Measurements from ENCODE around the gene PFKP.

The PFKP gene

GRCh38 chr10:3159152-3159551 is 91.8 kb downstream of the PFKP start:
- Histone ChIP-seq H3K4me3 (ENCODE audit: low read length) (no peak overlapping the region), H3K27me3 (ENCODE audit: low read depth, low read length) (no peaks in the 10 kb centered on the region), H3K79me2 (ENCODE audit: low read length) (no peaks in the 10 kb centered on the region), H3K9ac (ENCODE audit: low read length) (no peak overlapping the region), H2AFZ (ENCODE audit: low read depth, low read length) (no peak overlapping the region), H3K4me2 (ENCODE audit: low read length) (no peak overlapping the region), H3K27ac (ENCODE audit: low read length) (no peak overlapping the region), H3K36me3 (replicated peaks; ENCODE audit: low read depth, low read length) (peaks cover 11% of the 10 kb centered on the region), H4K20me1 (ENCODE audit: insufficient read depth, low read length) (no peaks in the 10 kb centered on the region), H3K4me1 (ENCODE audit: low read length) (no peaks in the 10 kb centered on the region), H3K9me3 (ENCODE audit: insufficient read depth, low read length) (no peaks in the 10 kb centered on the region)
- TF ChIP-seq EZH2phosphoT487 (IDR thresholded peaks at IDR 0.05; ENCODE audit: low read depth) (no peak), CTCF (IDR thresholded peaks at IDR 0.05; ENCODE audit: low read depth, low read length) (no peak)

- H3K36me3 ChIP-seq (replicated peaks; ENCODE audit: low read depth, low read length) = peaks cover 14% of the 10 kb centered on the region
- TF ChIP-seq CTCF (IDR thresholded peaks at IDR 0.05; ENCODE audit: low read depth, low read length) (no peak), EZH2phosphoT487 (IDR thresholded peaks at IDR 0.05; ENCODE audit: low read depth) (no peak)
These were observed 95.2 kb downstream of the PFKP start for GRCh38 chr10:3162533-3162932.

DNA sequence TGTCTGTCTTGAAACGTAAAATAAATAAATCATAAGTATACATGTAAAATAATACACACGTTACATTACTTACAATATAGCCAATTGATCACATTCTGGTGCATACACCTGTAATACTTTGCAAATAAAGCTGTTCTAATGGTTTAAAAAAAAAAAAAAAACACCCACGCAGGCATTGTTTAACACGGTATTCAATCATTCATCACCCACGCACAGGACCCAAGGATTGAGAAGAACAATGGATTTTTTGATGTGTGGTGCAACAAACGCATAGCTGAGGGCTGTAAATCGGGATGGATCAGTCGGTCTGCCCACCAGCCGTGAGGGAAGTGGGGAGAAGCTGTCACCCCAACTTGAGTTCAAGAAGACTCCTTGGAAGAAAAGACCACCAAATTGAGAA is 96.5 kb downstream of the PFKP start:
- no peaks in the 10 kb centered on the region for H4K20me1 ChIP-seq (ENCODE audit: insufficient read depth, low read length)
- H2AFZ ChIP-seq (ENCODE audit: low read depth, low read length) = no peak overlapping the region
- no peak overlapping the region for H3K27ac ChIP-seq (ENCODE audit: low read length)
- TF ChIP-seq EZH2phosphoT487 (IDR thresholded peaks at IDR 0.05; ENCODE audit: low read depth) = no peak
- TF ChIP-seq CTCF (IDR thresholded peaks at IDR 0.05; ENCODE audit: low read depth, low read length) = no peak
- H3K27me3 ChIP-seq (ENCODE audit: low read depth, low read length) = no peaks in the 10 kb centered on the region
- no peak overlapping the region for H3K4me2 ChIP-seq (ENCODE audit: low read length)
- no peak overlapping the region for H3K9ac ChIP-seq (ENCODE audit: low read length)
- no peak overlapping the region for H3K4me3 ChIP-seq (ENCODE audit: low read length)
- H3K36me3 ChIP-seq (replicated peaks; ENCODE audit: low read depth, low read length) = peaks cover 14% of the 10 kb centered on the region
- H3K9me3 ChIP-seq (ENCODE audit: insufficient read depth, low read length) = no peaks in the 10 kb centered on the region
- no peaks in the 10 kb centered on the region for H3K4me1 ChIP-seq (ENCODE audit: low read length)
- no peaks in the 10 kb centered on the region for H3K79me2 ChIP-seq (ENCODE audit: low read length)

More at GRCh38 chr10:3162533-3162932, 95.2 kb downstream of the PFKP start:
- Histone ChIP-seq H3K27me3 (ENCODE audit: low read depth, low read length) (no peaks in the 10 kb centered on the region), H3K9ac (ENCODE audit: low read length) (no peak overlapping the region), H3K79me2 (ENCODE audit: low read length) (no peaks in the 10 kb centered on the region), H3K27ac (ENCODE audit: low read length) (no peak overlapping the region), H2AFZ (ENCODE audit: low read depth, low read length) (no peak overlapping the region), H3K4me1 (ENCODE audit: low read length) (no peaks in the 10 kb centered on the region), H4K20me1 (ENCODE audit: insufficient read depth, low read length) (no peaks in the 10 kb centered on the region), H3K4me2 (ENCODE audit: low read length) (no peak overlapping the region), H3K9me3 (ENCODE audit: insufficient read depth, low read length) (no peaks in the 10 kb centered on the region), H3K4me3 (ENCODE audit: low read length) (no peak overlapping the region)

DNA sequence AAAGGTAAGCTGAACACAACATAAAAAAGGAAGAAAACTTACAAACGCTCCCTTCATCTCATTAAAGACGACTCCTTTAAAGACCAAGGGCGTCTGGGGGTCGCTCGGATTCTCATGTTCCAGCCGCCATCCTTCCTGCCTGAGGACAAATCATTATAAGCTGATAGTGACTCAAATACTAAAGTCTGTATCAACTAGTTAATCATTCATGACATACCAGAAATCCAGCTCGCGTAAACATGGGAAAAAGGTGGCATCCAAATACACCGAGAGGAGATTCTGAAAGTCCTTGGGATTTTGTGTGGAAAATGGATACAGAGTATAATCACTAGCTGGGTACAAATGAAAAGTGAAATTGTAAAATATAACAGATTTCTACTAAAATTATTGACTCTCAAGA is 97.8 kb downstream of the PFKP start:
- Histone ChIP-seq H3K9ac (ENCODE audit: low read length) (no peak overlapping the region), H3K4me3 (ENCODE audit: low read length) (no peak overlapping the region), H3K36me3 (replicated peaks; ENCODE audit: low read depth, low read length) (peaks cover 25% of the 10 kb centered on the region), H3K27ac (ENCODE audit: low read length) (no peak overlapping the region), H3K4me1 (ENCODE audit: low read length) (no peaks in the 10 kb centered on the region), H4K20me1 (ENCODE audit: insufficient read depth, low read length) (no peaks in the 10 kb centered on the region), H3K4me2 (ENCODE audit: low read length) (no peak overlapping the region), H3K27me3 (ENCODE audit: low read depth, low read length) (no peaks in the 10 kb centered on the region), H3K79me2 (ENCODE audit: low read length) (no peaks in the 10 kb centered on the region), H2AFZ (ENCODE audit: low read depth, low read length) (no peak overlapping the region), H3K9me3 (ENCODE audit: insufficient read depth, low read length) (no peaks in the 10 kb centered on the region)
- TF ChIP-seq EZH2phosphoT487 (IDR thresholded peaks at IDR 0.05; ENCODE audit: low read depth) (no peak), CTCF (IDR thresholded peaks at IDR 0.05; ENCODE audit: low read depth, low read length) (no peak)

All from OCI-LY3 (cell line).